HG02938 (cell line): Measurements from ENCODE around the gene KRT13.

Source experiments
- ATAC-seq: cut with Tn5 transposase; IDR thresholded peaks from one replicate; pipeline ENCODE4 v1.9.1; 2021; ENCODE audit warnings: mild to moderate bottlenecking, moderate library complexity; ENCODE audit not compliant: unreplicated experiment

KRT13 gene

GRCh38 chr17:41537990-41538389, 32.6 kb upstream of the KRT13 start:
- no peak for ATAC-seq

- ATAC-seq: no peak
Observed at GRCh38 chr17:41537614-41537954, 32.2 kb upstream of the KRT13 start.

- no peak for ATAC-seq
Observed at GRCh38 chr17:41536741-41537613, 31.6 kb upstream of the KRT13 start.

GRCh38 chr17:41535764-41536481, 30.5 kb upstream of the KRT13 start:
- ATAC-seq: no peak

- ATAC-seq: no peak
Observed at GRCh38 chr17:41534899-41535546, 29.6 kb upstream of the KRT13 start.

- no peak for ATAC-seq
Observed at GRCh38 chr17:41533613-41534012, 28.2 kb upstream of the KRT13 start.

GRCh38 chr17:41532947-41533570, 27.6 kb upstream of the KRT13 start:
- no peak for ATAC-seq

- no peak for ATAC-seq
Observed at GRCh38 chr17:41531993-41532392, 26.6 kb upstream of the KRT13 start.

GRCh38 chr17:41530062-41531048, 24.9 kb upstream of the KRT13 start:
- ATAC-seq: no peak

- no peak for ATAC-seq
Observed at GRCh38 chr17:41529491-41529915, 24.1 kb upstream of the KRT13 start.

GRCh38 chr17:41528959-41529353, 23.5 kb upstream of the KRT13 start:
- no peak for ATAC-seq

GRCh38 chr17:41527063-41528023, 21.9 kb upstream of the KRT13 start:
- no peak for ATAC-seq

- ATAC-seq: no peak
Observed at GRCh38 chr17:41524261-41524660, 18.8 kb upstream of the KRT13 start.

GRCh38 chr17:41523787-41524186, 18.4 kb upstream of the KRT13 start:
- ATAC-seq: no peak

- ATAC-seq: no peak
Observed at GRCh38 chr17:41523225-41523593, 17.8 kb upstream of the KRT13 start.

GRCh38 chr17:41522301-41523224, 17.2 kb upstream of the KRT13 start:
- ATAC-seq: no peak

- no peak for ATAC-seq
Observed at GRCh38 chr17:41521574-41522261, 16.3 kb upstream of the KRT13 start.
